Measurements from ENCODE around the gene ADISSP. TPM values are rescaled to one million over a fixed set of nuclear protein-coding genes. Genes with fewer than 3 reads are reported as not detected.

Gene ADISSP
- total RNA-seq, 1 experiment from 2014 or later, result 244 TPM

DNA sequence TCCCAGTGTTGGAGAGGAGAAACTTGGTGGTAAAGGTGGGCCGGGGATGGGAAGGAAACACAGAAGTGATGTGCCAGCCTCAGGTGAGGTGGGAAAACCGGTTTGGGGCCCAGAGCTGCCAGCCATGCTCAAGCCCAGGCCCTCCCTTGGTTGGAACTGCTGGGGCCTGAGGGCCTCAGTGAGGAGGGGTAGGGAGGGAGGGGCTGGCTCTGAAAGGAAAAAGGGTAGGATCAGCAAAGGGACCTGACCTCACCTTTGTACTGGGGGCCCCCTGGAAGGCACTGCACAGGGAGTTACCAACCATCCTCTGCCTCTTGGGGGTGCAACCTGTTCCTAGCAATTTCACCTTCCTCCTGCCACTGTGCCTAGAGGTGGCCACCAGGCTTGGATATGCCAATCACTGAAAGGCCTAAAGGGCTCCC lies 15.5 kb upstream of the ADISSP start:
- H3K4me1 ChIP-seq (ENCODE audit: insufficient read depth, low read length), result peaks cover 34% of the 10 kb centered on the region
- H3K4me3 ChIP-seq (ENCODE audit: low read length), result 0 out of 2 replicates have a peak overlapping the region, but pooled peaks have one; percentile 12
- H3K9me3 ChIP-seq (ENCODE audit: low read length), result no peaks in the 10 kb centered on the region
- intact Hi-C loops (cut with micrococcal nuclease), result no loop called here
- no peak overlapping the region for H3K27ac ChIP-seq (ENCODE audit: low read length)
- peaks cover 28% of the 10 kb centered on the region for H4K20me1 ChIP-seq (ENCODE audit: low read length)
- no peaks in the 10 kb centered on the region for H3K9me2 ChIP-seq (replicated peaks; ENCODE audit: low read length)
- peaks cover 40% of the 10 kb centered on the region for H3K79me2 ChIP-seq (ENCODE audit: low read length)
- ChIA-PET CTCF (no interaction called here), POLR2A (ENCODE audit: unreplicated experiment) (no interaction called here)
- BruUV-seq (replicated peaks), result no TSS peak
- peak; percentile 39 for DNase-seq
- peak overlapping the region; percentile 98 for H3K4me2 ChIP-seq (ENCODE audit: low read length)
- no peak overlapping the region for H2AFZ ChIP-seq (ENCODE audit: low read length)
- no peak overlapping the region for H3K9ac ChIP-seq (ENCODE audit: low read length)
- H3K36me3 ChIP-seq (ENCODE audit: low read depth, low read length), result 0 out of 2 replicates have a peak, but pooled peaks cover 3% of the 10 kb centered on the region
- no peak for ATAC-seq
- H3F3A ChIP-seq (ENCODE audit: low read length, unreplicated experiment), result peaks cover 12% of the 10 kb centered on the region
- H3K27me3 ChIP-seq (ENCODE audit: low read length), result no peaks in the 10 kb centered on the region
- TF ChIP-seq, protein P1, sequence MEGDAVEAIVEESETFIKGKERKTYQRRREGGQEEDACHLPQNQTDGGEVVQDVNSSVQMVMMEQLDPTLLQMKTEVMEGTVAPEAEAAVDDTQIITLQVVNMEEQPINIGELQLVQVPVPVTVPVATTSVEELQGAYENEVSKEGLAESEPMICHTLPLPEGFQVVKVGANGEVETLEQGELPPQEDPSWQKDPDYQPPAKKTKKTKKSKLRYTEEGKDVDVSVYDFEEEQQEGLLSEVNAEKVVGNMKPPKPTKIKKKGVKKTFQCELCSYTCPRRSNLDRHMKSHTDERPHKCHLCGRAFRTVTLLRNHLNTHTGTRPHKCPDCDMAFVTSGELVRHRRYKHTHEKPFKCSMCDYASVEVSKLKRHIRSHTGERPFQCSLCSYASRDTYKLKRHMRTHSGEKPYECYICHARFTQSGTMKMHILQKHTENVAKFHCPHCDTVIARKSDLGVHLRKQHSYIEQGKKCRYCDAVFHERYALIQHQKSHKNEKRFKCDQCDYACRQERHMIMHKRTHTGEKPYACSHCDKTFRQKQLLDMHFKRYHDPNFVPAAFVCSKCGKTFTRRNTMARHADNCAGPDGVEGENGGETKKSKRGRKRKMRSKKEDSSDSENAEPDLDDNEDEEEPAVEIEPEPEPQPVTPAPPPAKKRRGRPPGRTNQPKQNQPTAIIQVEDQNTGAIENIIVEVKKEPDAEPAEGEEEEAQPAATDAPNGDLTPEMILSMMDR (conservative IDR thresholded peaks at IDR 0.05; ENCODE audit: low read depth, low read length), result no peak
- TF ChIP-seq EZH2phosphoT487 (IDR thresholded peaks at IDR 0.05; ENCODE audit: borderline replicate concordance, low read length) (no peak), EZH2 (IDR thresholded peaks at IDR 0.05; ENCODE audit: low read length, unreplicated experiment) (no peak)

DNA sequence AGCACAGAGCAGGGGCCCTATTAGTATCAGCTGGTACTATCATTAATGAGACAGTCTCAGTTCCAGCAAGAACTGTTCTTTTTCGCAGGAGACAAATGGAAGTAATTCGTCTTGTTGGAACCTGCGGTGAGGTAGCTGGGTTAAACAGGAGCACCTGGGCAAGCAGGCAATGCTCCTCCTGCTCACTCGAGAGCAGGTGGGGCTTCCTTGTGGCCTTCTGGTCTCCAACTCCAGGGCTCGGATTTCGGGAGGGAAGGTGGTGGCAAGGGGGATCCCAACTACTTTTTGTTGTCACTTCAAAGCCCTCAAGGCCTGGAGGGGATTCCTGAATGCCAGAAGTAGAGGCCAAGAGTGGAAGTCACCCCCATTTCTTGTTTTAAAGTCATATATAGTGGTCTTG lies 15.0 kb upstream of the ADISSP start:
- ATAC-seq, result no peak
- no peaks in the 10 kb centered on the region for H3K9me3 ChIP-seq (ENCODE audit: low read length)
- BruUV-seq (replicated peaks), result no TSS peak
- H3K27me3 ChIP-seq (ENCODE audit: low read length), result no peaks in the 10 kb centered on the region
- intact Hi-C loops (cut with micrococcal nuclease), result no loop called here
- 0 out of 2 replicates have a peak, but pooled peaks cover 3% of the 10 kb centered on the region for H3K36me3 ChIP-seq (ENCODE audit: low read depth, low read length)
- H3F3A ChIP-seq (ENCODE audit: low read length, unreplicated experiment), result peaks cover 12% of the 10 kb centered on the region
- H2AFZ ChIP-seq (ENCODE audit: low read length), result no peak overlapping the region
- CTCF ChIA-PET, result no interaction called here
- POLR2A ChIA-PET (ENCODE audit: unreplicated experiment), result no interaction called here
- H3K27ac ChIP-seq (ENCODE audit: low read length), result no peak overlapping the region
- TF ChIP-seq EZH2 (IDR thresholded peaks at IDR 0.05; ENCODE audit: low read length, unreplicated experiment) (no peak), EZH2phosphoT487 (IDR thresholded peaks at IDR 0.05; ENCODE audit: borderline replicate concordance, low read length) (no peak)
- TF ChIP-seq, protein P1 (conservative IDR thresholded peaks at IDR 0.05; ENCODE audit: low read depth, low read length), result no peak
- no peak for DNase-seq
- H4K20me1 ChIP-seq (ENCODE audit: low read length), result peaks cover 28% of the 10 kb centered on the region
- H3K4me3 ChIP-seq (ENCODE audit: low read length), result no peak overlapping the region
- peaks cover 40% of the 10 kb centered on the region for H3K79me2 ChIP-seq (ENCODE audit: low read length)
- no peak overlapping the region for H3K9ac ChIP-seq (ENCODE audit: low read length)
- H3K4me2 ChIP-seq (ENCODE audit: low read length), result peak overlapping the region; percentile 98; the same call in 1 of the 2 replicates
- peaks cover 32% of the 10 kb centered on the region for H3K4me1 ChIP-seq (ENCODE audit: insufficient read depth, low read length)
- H3K9me2 ChIP-seq (replicated peaks; ENCODE audit: low read length), result no peaks in the 10 kb centered on the region

DNA sequence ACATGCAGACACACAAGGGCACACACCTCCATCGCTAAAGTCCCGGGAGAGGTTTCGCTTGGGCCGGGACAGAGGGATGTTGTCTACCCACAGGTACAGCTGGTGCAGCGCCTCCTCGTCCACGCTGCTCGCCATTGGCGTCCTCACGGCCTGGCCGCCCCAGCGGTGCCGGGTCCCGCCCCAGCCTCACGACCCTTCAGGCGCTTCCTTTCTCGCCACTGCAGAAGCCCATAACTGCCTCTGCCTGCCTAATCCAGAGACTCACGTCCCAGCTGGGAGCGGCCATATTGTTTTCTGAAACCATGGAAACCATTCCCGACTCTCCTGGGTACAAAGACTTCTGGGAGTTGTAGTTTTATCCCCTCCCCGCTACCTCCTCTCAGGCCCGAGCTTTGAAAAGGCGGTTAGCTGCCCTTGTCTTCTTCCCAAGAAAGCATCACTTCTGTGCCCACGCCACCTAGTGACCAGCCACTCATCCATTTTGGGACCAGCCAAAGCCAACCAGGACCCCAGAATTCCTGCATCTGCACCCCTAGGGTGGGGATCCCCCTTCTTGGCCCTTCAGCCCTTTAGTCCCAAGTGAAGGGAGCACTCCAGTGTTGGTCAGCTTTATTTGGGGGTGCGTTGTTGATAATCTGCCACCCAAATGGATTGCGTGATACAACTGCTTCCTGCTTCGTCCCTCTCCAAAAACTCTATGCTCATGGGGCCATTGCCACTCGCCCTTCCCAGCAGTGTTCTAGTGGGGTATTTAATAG lies 13.8 kb upstream of the ADISSP start, which contains the start of gene SPEF1:
TSS of gene SPEF1 (minus strand) at position 296 of the 758 bp plus-strand sequence. CDS start at position 135, 161 bp downstream.
- Histone ChIP-seq H3K9me2 (replicated peaks; ENCODE audit: low read length) (no peaks in the 10 kb centered on the region), H3K4me3 (ENCODE audit: low read length) (peak within 1 kb of the TSS; percentile 73), H2AFZ (ENCODE audit: low read length) (peak within 1 kb of the TSS; percentile 69), H3K79me2 (ENCODE audit: low read length) (peaks cover 31% of the 10 kb centered on the region), H3F3A (ENCODE audit: low read length, unreplicated experiment) (peaks cover 12% of the 10 kb centered on the region), H3K27ac (ENCODE audit: low read length) (no peak within 1 kb of the TSS), H3K4me2 (ENCODE audit: low read length) (peak within 1 kb of the TSS; percentile 90), H3K27me3 (ENCODE audit: low read length) (no peaks in the 10 kb centered on the region), H4K20me1 (ENCODE audit: low read length) (peaks cover 28% of the 10 kb centered on the region), H3K4me1 (ENCODE audit: insufficient read depth, low read length) (peaks cover 32% of the 10 kb centered on the region), H3K36me3 (ENCODE audit: low read depth, low read length) (0 out of 2 replicates have a peak, but pooled peaks cover 3% of the 10 kb centered on the region), H3K9ac (ENCODE audit: low read length) (no peak within 1 kb of the TSS), H3K9me3 (ENCODE audit: low read length) (no peaks in the 10 kb centered on the region)
- DNase-seq (peak; percentile 98), ATAC-seq (peak; percentile 78)
- POLR2A ChIA-PET (ENCODE audit: unreplicated experiment), result interaction anchor here (0.6 to 1.5 kb wide), 4 partner anchors 13 to 161 kb away, joined by 3 to 10 read pairs (median 6); no protein-coding TSS in a partner anchor
- TF ChIP-seq EZH2 (IDR thresholded peaks at IDR 0.05; ENCODE audit: low read length, unreplicated experiment) (no peak), EZH2phosphoT487 (IDR thresholded peaks at IDR 0.05; ENCODE audit: borderline replicate concordance, low read length) (no peak)
- TF ChIP-seq, protein P1 (conservative IDR thresholded peaks at IDR 0.05; ENCODE audit: low read depth, low read length), result peak; percentile 91
- BruUV-seq (replicated peaks), result no TSS peak
- CTCF ChIA-PET, result interaction anchor here (0.6 to 1.6 kb wide), 10 partner anchors 11 to 110 kb away, joined by 3 to 18 read pairs (median 4); partner anchors contain the start of gene ADISSP
- intact Hi-C loops (cut with micrococcal nuclease), result loop anchor here (1.0 kb wide), 2 partner anchors 28 to 65 kb away; no protein-coding TSS in a partner anchor
